ENCODE measurements around the gene RIN3.

DNA sequence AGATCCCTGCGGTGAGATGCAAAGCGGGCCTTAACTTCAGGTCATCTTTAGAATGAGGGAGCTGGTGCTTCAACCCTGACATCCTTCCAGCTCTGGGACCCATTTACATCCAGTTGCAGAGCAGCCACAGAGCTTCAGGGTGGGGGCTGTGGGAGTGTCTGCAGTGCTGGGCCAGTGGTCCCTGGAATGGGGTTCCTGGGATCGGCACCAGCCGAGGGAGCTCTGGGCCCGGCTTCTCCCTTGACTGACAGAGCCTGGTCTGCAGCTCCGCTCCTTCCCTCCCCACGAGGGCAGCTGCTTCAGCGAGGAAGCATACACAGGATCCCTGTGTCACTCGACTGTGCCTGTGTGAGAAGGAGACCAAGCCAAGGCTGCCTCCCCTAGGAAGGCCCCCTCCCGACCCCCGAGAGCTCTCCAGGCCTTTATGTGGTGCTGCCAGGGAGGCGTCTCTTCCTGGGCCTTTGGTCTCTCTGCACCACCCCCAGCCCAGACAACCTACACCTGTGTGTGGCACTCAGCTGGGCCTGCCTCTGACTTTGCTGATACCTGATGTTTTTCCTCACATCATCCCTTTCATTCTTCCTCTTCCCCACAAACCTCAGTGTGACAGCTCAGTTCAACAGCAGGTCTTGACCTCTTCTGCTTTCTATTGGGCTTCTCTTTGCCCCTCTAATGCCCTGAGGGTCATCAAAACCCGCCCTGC, 48.1 kb upstream of the RIN3 start:
- no peak for TF ChIP-seq EZH2phosphoT487 (IDR thresholded peaks at IDR 0.05)
- TF ChIP-seq, protein P1, sequence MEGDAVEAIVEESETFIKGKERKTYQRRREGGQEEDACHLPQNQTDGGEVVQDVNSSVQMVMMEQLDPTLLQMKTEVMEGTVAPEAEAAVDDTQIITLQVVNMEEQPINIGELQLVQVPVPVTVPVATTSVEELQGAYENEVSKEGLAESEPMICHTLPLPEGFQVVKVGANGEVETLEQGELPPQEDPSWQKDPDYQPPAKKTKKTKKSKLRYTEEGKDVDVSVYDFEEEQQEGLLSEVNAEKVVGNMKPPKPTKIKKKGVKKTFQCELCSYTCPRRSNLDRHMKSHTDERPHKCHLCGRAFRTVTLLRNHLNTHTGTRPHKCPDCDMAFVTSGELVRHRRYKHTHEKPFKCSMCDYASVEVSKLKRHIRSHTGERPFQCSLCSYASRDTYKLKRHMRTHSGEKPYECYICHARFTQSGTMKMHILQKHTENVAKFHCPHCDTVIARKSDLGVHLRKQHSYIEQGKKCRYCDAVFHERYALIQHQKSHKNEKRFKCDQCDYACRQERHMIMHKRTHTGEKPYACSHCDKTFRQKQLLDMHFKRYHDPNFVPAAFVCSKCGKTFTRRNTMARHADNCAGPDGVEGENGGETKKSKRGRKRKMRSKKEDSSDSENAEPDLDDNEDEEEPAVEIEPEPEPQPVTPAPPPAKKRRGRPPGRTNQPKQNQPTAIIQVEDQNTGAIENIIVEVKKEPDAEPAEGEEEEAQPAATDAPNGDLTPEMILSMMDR (IDR thresholded peaks at IDR 0.05), result no peak

All from neural progenitor cell (in vitro differentiated cells).